ENCODE data around the gene DGLUCY.
"Not testable (repeated sequence)": the region's sequence is repeated elsewhere in the genome, so short reads cannot be mapped to it uniquely, and the experiment has no call there.

Gene DGLUCY

GRCh38 chr14:91173221-91173670 lies 59.4 kb downstream of the DGLUCY start:
- TF ChIP-seq CTCF (IDR thresholded peaks at IDR 0.05) = peak; percentile 92
- TF ChIP-seq ZFX (IDR thresholded peaks at IDR 0.05; ENCODE audit: borderline replicate concordance) = no peak
- no peak overlapping the region for H3K27ac ChIP-seq

GRCh38 chr14:91173904-91174303 lies 60.0 kb downstream of the DGLUCY start:
- no peak for TF ChIP-seq ZFX (IDR thresholded peaks at IDR 0.05; ENCODE audit: borderline replicate concordance)
- no peak for TF ChIP-seq CTCF (IDR thresholded peaks at IDR 0.05)
- H3K27ac ChIP-seq = no peak overlapping the region

- no peak overlapping the region for H3K27ac ChIP-seq
- no peak for TF ChIP-seq ZFX (IDR thresholded peaks at IDR 0.05; ENCODE audit: borderline replicate concordance)
- no peak for TF ChIP-seq CTCF (IDR thresholded peaks at IDR 0.05)
Measured at GRCh38 chr14:91175291-91176201, 61.7 kb downstream of the DGLUCY start.

- no peak overlapping the region for H3K27ac ChIP-seq
- TF ChIP-seq CTCF (IDR thresholded peaks at IDR 0.05) (peak; percentile 90), ZFX (IDR thresholded peaks at IDR 0.05; ENCODE audit: borderline replicate concordance) (no peak)
Measured at GRCh38 chr14:91177073-91178034, 63.5 kb downstream of the DGLUCY start.

GRCh38 chr14:91180611-91181010 lies 66.7 kb downstream of the DGLUCY start:
- TF ChIP-seq ZFX (IDR thresholded peaks at IDR 0.05; ENCODE audit: borderline replicate concordance) (no peak), CTCF (IDR thresholded peaks at IDR 0.05) (no peak)
- H3K27ac ChIP-seq = no peak overlapping the region

GRCh38 chr14:91182753-91183152 lies 68.9 kb downstream of the DGLUCY start:
- not testable (repeated sequence) for H3K27ac ChIP-seq

- no peak overlapping the region for H3K27ac ChIP-seq
- TF ChIP-seq ZFX (IDR thresholded peaks at IDR 0.05; ENCODE audit: borderline replicate concordance) (no peak), CTCF (IDR thresholded peaks at IDR 0.05) (no peak)
Measured at GRCh38 chr14:91184559-91184958, 70.7 kb downstream of the DGLUCY start.
